GM12892 (cell line): ENCODE measurements around the gene KIAA1671.

Experiments
- POLR2A ChIP-seq: IDR thresholded peaks from 2 replicates; pipeline ENCODE4 v1.6.1; 2011; ENCODE audit warnings: low read depth, low read length, control low read depth
- TAF1 ChIP-seq: IDR thresholded peaks from 2 replicates; pipeline ENCODE4 v1.6.1; 2011; ENCODE audit warnings: low read depth, mild to moderate bottlenecking, control low read depth, low read length, borderline replicate concordance

DNA sequence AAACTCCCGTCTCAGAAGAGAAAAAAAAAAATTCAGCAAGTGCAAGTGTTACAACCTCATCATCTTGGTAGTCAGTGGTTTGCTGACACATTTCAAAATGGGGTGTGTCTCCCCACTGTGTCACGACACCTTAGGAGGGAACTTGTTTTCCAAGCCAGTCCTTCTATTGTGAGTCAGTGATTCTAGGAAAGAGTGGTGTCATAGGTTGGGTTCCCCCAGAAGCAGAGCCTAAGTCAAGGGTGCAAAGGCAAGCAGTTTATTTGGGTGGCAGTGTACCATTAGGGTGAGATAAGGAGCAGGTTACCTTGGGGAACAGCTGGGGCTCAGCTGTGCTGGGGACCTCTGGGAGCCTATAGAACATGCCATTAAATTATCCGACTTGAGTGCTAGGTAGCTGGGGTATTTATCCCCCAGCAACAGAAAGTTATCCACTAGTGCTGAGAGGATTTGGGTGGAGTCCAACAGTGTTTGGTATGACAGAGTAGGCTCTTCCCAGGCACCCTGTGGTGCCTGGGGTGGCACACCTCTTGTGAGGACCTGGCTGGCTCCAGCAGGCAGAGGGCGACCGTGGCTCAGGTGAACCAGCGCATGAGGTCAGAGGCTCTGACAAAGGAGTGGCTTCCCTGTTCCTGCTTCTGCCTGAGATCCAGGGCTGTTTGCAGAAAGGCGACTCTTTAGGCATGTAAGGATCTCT is 41.7 kb downstream of the KIAA1671 start:
- TF ChIP-seq TAF1 (no peak), POLR2A (no peak)
